SK-N-MC (cell line): Measurements from ENCODE around the gene KXD1.

Source experiments
- EZH2 ChIP-seq: fragments of 200-600 bp; sonication (generic); IDR thresholded peaks from one replicate; pipeline ENCODE4 v1.6.1; 2017; ENCODE audit warnings: antibody characterized with exemption
- POLR2AphosphoS5 ChIP-seq: IDR thresholded peaks from 2 replicates; pipeline ENCODE4 v1.6.1; 2012; ENCODE audit warnings: mild to moderate bottlenecking, low read depth, low read length, borderline replicate concordance

- no peak for TF ChIP-seq EZH2
- TF ChIP-seq POLR2AphosphoS5: no peak
Observed at GRCh38 chr19:18604820-18605159, 47.1 kb downstream of the KXD1 start.
